Fibroblast of skin of abdomen (primary cell): ENCODE measurements around the gene OVOL3.

Experiments used
- DNase-seq: peaks from one replicate; pipeline ENCODE4 v3.0.0-alpha.2; 2013

OVOL3 gene

DNA sequence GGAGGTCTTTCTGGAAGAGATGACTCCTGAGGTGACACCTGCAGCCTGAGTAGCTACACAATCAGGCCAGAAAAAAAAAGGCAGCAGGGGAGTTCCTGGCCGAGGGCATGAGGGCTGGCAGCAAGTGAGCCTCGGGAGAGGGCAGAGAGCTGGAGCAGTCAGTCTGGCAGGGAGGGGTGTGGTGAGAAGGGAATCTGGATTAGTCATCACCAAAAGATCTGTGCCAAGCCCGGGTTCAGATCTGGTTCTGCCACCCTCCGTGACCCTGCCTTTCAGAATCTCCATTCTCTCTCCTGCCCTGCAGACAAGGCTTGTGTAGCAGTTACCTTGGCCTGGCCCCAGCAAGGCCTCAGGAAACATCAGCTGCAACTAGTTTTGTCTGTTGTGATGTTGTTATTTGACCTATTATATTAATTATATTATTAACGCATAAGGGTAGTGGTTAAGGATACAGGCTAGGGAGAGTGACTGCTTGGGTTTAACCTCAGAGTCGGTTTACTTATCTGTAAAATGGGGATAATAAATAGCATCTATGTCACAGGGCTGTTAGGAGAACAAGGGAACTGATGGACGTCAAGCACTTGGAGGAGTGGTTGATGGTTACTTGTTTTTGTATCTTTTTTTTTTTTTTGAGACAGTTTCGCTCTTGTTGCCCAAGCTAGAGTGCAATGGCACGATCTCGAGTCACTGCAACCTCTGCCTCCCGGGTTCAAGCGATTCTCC lies 26.2 kb downstream of the OVOL3 start:
- DNase-seq: peak; percentile 24

DNA sequence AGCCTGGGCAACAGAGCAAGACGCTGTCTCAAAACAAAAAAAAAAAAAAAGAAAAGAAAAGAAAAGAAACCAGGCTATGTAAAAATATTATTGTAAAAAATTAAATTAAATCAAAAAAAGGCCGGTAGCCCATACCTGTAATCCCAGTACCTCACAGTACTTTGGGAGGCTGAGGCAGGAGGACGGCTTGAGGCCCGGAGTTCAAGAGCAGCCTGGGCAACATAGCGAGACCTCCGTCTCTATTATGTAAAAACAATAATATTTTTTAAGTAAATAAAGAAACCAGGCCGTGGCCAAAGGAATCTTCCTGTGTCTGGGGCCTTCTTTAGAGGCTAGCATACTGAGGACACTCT lies 28.2 kb downstream of the OVOL3 start:
- DNase-seq: no peak

DNA sequence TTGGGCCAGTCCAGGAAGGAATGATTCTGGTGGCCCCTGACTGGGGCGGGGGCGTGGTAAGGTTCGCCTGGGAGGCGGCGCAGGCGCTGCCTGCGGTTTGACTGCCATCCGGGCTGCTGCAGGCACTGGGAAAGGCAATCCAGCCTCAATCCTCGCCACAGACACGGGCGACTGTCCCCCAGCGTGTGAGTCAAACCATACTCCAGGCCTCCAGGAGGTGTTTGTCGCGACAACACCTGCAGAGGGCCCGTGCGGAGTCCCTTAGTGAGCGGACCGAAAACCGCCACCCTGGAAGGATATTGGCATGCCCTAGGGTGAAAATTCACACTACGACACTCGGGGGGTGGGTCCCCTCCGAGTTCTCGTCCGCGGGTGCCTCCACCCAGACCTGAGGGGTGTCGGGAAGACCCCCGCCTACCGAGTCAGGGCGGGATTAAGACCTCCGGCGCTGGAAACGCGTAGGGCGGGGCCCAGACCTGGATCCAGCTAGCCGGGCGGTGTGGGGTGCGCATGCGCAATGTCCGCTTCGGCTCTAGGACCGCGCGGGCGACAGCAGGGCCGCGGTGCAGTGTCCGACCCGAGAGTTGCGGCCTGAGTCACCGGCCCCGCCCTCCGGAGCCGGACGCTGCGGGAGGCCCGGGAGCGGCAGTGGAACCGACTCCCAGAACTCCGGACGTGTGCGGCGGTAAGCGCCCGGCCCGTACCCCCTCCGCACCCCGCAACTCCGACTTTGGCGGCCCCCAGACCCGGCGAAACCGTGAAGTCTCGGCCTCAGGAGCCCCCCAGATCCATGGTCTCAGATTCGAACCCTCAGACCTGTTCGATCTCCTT lies 28.7 kb downstream of the OVOL3 start, which contains the start of gene CAPNS1:
TSS of gene CAPNS1 (plus strand) at position 594 of the 831 bp plus-strand sequence. CDS start 946 bp downstream, outside the sequence.
- peak; percentile 96 for DNase-seq

DNA sequence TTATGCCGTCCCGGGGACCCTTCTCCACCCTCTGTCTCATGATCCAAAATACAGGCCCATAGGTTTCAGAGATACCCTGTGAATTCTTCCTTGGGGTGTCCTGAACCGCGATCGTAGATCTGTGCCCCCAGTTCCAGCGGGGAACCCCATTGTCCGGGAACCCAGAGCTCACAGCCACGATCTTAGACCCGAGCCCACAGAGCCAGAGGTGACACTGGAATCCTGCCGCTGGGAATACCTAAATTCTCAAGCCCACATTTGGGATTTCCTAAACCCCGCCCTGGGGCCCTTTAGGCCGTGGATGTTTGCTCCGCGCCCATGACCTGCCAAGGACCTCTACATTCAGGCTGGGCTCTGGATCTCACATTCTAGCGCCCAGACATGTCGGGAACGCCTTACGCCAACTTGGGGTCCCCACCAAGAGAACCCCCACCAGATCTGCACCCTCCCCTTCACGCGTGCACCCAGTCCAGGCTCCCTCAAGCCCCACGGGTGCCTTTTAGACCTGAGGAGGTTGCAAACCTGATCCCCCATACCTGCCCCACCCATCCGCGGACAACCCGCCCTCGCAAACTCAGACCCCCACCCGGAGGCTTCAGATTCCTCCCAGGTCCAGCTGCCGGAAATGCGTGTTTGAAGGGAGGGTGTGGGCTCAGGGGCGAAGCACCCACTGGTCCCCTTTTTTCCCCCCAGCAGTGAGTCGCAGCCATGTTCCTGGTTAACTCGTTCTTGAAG lies 29.5 kb downstream of the OVOL3 start:
- DNase-seq: peak; percentile 63

DNA sequence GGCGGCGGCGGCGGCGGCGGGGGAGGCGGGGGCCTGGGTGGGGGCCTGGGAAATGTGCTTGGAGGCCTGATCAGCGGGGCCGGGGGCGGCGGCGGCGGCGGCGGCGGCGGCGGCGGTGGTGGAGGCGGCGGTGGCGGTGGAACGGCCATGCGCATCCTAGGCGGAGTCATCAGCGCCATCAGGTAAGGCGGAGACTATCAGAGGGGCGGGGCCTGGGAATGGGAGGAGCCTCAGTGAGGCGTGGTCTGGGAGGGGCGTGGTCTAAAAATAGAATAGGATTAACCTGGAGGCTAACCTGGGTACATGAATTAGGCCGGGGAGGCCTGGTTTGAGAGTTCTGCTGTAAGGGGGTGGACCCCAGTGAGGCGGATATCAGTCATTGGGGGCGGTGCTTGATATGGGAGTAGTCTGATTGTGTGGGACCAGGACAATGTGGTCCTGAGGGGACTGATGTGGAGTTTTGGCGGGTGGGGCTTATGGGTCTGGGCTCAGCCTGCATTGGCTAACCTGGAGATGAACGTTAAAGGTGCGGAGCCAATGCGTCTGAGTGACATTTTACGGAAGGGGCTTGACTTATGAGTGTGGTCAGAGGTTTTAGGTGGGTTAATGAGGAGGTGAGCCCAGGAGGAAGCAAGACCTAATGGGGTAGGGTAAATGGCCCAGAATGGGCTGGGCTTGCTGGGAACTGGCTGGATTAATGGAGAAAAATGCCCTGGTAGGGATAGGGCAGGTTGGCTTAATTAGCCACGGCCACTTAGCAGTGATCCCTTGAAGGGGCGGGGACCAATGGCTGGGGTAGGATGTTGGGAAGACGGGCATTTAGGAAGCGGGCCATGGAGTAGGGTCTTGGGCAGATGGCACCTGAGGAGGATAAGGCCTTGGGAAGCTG lies 30.3 kb downstream of the OVOL3 start:
- peak; percentile 80 for DNase-seq

DNA sequence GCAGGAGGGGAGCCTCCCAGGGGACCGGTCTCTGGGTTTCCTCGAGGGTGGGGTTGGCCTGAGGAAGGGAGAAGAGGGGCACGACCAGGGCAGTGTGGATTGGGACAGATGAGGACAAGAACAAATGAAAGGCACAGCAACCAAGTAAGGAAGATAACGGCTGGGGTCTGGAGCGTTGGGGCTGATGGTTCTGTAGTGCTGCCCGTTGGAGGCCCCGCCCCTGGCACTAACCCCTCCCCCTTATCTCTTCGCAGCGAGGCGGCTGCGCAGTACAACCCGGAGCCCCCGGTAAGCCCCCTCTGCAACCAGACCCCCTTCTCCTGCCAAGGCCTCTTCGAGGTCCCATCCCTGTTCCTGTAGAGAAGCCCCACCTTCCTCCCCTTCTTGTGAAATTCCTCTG lies 31.1 kb downstream of the OVOL3 start:
- no peak for DNase-seq

DNA sequence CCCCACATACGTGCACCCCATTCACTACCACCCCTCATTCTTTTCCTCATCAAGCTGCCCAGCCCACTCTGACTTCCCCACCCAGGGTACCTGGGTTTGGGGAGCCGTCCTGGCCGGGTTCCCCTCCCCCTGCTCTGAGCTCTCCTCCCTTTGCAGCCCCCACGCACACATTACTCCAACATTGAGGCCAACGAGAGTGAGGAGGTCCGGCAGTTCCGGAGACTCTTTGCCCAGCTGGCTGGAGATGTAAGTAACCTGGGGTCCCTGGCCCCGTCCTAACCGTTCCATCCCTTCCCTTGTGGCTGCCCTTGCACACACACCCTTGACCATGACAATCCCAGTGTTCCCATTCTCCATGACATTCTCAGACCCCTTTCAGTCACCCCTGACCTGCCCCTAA lies 31.6 kb downstream of the OVOL3 start:
- no peak for DNase-seq

DNA sequence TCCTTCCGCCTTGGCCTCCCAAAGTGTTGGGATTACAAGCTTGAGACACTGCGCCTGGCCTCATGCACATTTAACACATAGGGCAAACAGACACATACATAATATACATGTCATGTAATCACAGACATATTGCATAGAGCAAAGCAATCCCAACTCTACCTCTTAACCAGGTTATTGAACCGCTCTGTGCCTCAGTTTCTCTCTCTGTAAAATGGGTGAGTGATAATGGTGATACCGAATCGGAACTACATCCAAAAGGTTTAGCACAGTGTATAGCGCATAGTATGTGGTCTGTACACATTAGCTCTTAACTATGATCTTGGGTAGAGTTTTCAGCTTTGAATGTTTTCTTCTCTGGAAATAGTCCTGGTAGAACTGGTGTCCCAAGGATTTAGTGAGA lies 33.7 kb downstream of the OVOL3 start:
- no peak for DNase-seq

DNA sequence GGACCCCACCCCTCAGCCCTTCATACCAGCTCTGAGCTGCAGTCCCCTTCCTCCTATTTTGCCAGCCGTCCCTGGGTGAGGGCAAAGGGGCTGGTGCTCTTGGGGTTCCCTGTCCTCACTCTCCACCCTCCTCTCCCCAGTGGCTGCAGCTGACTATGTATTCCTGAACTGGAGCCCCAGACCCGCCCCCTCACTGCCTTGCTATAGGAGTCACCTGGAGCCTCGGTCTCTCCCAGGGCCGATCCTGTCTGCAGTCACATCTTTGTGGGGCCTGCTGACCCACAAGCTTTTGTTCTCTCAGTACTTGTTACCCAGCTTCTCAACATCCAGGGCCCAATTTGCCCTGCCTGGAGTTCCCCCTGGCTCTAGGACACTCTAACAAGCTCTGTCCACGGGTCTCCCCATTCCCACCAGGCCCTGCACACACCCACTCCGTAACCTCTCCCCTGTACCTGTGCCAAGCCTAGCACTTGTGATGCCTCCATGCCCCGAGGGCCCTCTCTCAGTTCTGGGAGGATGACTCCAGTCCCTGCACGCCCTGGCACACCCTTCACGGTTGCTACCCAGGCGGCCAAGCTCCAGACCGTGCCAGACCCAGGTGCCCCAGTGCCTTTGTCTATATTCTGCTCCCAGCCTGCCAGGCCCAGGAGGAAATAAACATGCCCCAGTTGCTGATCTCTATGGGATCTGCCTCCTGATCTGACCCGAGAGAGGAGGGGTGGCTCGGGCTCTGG lies 38.9 kb downstream of the OVOL3 start:
- no peak for DNase-seq

DNA sequence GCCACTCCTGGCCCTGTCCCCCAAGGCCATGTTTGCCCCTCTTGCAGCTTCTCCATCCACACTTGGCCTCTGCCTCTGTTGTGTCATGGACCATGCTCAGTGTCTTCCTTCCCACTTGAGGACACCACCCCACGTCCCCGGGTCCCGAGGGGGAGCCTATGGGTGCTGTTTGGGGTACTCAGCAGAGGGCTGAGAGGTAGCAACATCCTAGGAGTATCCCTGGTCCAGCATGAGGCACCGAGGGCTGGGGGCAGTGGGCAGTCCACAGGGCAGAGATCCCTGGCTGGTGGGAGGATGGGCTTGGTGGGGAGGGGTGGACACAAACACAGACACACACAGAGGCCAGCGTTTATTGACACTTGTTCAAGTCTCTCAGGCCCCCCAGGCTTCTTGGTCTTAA lies 39.6 kb downstream of the OVOL3 start:
- DNase-seq: no peak

DNA sequence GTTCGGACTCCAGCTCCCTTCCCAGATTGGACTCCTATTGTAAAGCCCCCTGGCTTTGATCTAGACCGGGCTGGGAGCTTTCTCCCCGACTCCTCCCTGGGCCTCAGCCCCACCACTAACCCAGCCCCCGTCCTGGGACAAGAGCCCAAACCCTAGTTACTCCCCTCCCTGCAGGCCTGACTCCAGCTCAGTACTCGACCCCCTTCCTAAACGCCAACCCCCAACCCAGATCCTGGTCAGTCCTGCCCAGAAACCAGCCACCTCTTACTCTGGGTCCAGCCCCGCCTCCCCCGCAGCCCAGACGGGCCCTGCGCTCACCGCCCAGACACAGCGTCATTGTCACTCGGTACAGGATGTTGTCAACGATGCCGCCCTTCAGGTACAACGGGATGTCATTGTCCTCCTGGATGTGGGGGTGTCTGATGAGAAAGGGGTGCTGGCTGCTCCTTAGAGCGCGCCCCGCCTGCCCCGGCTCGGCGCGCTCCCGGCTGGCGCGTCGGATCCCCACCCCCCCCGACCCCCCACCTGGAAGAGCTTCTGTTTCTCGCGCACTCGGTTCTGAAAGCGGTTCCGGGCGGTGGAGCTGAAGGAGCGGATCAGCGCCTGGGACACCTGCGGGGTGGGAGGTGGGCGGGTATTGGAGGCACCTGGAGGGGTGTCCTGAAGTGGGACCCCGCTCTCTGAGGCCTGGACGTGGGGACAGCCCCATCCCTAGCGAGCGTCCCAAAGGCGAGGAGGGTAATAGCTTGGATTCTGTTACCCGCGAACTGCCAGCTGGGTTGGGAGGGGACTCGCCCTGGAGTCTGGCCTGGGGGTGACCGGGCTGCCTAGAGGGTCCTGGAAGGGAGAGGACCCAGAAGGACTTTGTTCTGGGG lies 40.4 kb downstream of the OVOL3 start:
- DNase-seq: no peak

DNA sequence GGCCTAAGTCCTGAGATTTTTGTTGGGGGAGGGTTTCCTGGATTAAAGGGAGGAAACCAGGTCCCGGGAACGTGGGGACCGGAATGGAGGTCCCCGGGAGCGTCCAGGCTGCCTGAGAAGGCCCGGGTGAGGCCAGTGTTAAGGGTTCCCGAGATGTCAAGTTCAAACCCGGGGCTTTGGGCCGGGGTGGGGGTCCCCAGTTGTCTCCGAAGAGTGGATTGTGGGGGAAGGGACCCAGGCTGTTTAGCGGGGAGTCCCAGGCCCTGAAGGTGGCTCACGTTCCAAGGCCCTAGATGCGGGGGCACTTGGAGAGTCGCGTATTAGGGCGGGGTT lies 41.0 kb downstream of the OVOL3 start:
- no peak for DNase-seq

DNA sequence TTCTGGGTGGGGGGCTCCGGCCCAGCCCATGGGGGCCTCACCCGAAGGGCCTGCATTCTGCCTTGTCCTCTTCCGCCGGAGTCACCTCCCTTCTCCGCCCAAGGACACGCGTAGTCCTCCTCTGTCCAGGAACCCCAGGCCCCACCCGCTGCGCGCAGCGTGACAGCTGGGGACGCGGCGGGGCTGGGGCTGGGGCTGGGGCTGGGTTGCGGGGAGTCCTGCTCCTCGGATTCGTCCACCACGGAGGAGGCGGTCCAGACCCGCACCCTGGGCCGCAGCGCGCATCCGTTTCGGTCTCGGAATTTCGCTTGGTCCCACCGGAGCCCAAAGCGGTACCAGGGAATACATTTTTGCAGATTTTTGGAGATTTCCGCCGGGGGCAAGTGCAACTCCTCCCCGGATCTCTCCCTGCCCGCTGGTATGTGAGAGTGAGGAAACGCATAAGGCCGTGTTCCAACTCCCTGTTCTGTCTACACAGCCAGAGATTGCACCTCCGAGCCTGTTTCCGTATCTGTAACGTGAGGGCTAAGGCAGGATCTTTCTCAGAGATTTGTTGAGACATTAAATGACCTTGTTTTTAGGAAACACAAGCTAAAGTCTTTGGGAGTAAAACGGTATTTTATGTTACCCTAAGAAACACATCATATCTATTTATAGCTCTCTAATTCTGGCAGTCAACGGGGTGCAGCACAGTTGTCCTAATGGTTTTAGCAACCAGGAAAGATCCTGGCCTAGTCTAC lies 41.6 kb downstream of the OVOL3 start, which contains the start of gene COX7A1:
TSS of gene COX7A1 (minus strand) at position 96 of the 740 bp plus-strand sequence. CDS start at position 56, 40 bp downstream.
- DNase-seq: peak; percentile 14

DNA sequence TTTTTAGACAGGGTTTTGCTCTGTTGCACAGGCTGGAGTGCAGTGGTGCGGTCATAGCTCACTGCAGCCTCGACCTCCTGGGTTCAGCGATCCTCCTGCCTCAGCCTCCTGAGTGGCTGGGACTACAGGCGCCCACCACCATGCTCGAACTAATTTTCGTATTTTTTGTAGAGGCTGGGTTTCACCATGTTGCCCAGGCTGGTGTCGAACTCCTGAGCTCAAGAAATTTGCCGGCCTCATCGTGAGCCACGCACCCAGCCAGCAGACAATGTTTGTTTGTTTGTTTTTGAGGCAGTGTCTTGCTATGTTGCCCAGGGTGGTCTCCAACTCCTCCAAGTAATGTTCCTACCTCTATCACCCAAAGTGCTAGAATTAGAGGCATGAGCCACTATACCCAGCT lies 42.2 kb downstream of the OVOL3 start:
- no peak for DNase-seq

DNA sequence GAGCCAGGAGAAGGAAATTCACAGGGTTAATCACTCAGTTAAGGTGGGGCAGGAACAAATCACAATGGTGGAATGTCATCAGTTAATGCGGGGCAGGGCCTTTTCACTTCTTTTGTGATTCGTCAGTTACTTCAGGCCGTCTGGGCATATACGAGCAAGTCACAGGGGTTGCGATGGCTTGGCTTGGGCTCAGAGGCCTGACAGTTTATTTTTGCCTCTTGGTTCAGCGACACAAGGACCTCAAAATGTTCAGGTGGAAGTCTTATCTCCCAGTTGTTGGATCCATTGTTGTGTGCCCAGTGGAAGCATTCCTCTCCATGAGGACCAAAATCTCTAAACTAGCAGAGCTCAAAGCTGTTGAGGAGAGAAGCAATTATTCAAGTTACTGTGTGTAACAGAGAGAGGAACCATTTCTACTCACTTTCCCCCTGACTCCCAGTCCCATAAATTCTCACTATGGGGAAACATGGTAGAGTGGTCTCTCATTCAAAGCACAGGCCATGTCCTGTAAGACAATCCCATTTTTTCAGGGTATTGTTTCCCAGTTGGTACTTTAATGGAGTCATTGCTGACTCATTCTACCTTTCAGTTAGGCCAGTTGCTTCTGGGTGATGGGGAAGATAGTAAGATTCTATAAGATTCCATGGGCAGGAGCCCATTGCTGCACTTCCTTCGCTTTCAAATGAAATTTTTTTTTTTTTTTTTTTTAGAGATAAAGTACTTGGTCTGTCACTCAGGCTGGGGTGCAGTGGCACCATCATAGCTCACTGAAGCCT lies 50.1 kb downstream of the OVOL3 start:
- no peak for DNase-seq
